Measurements from ENCODE around the gene LPIN1.
"Not testable (repeated sequence)": the region's sequence is repeated elsewhere in the genome, so short reads cannot be mapped to it uniquely, and the experiment has no call there.

Gene LPIN1

GRCh38 chr2:11842336-11842735 lies 95.9 kb downstream of the LPIN1 start:
- peak; percentile 37 for DNase-seq

GRCh38 chr2:11844798-11845197 lies 98.4 kb downstream of the LPIN1 start:
- DNase-seq = not testable (repeated sequence)

- not testable (repeated sequence) for DNase-seq
Measured at GRCh38 chr2:11847935-11848334, 101.5 kb downstream of the LPIN1 start.

- DNase-seq = no peak
Measured at GRCh38 chr2:11850082-11850481, 103.7 kb downstream of the LPIN1 start.

- DNase-seq = no peak
Measured at GRCh38 chr2:11852526-11853196, 106.2 kb downstream of the LPIN1 start.

GRCh38 chr2:11853197-11853588 lies 106.8 kb downstream of the LPIN1 start:
- no peak for DNase-seq

GRCh38 chr2:11855064-11855760 lies 108.8 kb downstream of the LPIN1 start:
- no peak for DNase-seq

GRCh38 chr2:11856095-11856494 lies 109.7 kb downstream of the LPIN1 start:
- DNase-seq = no peak

GRCh38 chr2:11858883-11859282 lies 112.5 kb downstream of the LPIN1 start:
- no peak for DNase-seq

- not testable (repeated sequence) for DNase-seq
Measured at GRCh38 chr2:11859975-11860374, 113.5 kb downstream of the LPIN1 start.

- DNase-seq = no peak
Measured at GRCh38 chr2:11861044-11861443, 114.6 kb downstream of the LPIN1 start.

- DNase-seq = no peak
Measured at GRCh38 chr2:11862049-11862448, 115.6 kb downstream of the LPIN1 start.

- no peak for DNase-seq
Measured at GRCh38 chr2:11863103-11863502, 116.7 kb downstream of the LPIN1 start.

- no peak for DNase-seq
Measured at GRCh38 chr2:11863513-11864328, 117.3 kb downstream of the LPIN1 start.

GRCh38 chr2:11864724-11865123 lies 118.3 kb downstream of the LPIN1 start:
- no peak for DNase-seq

- DNase-seq = no peak
Measured at GRCh38 chr2:11865378-11865777, 118.9 kb downstream of the LPIN1 start.

- no peak for DNase-seq
Measured at GRCh38 chr2:11865805-11866204, 119.4 kb downstream of the LPIN1 start.

- DNase-seq = no peak
Measured at GRCh38 chr2:11866358-11867335, 120.2 kb downstream of the LPIN1 start.

GRCh38 chr2:11867926-11868325 lies 121.5 kb downstream of the LPIN1 start:
- no peak for DNase-seq

GRCh38 chr2:11869391-11869991 lies 123.1 kb downstream of the LPIN1 start:
- no peak for DNase-seq

GRCh38 chr2:11870064-11870463 lies 123.6 kb downstream of the LPIN1 start:
- no peak for DNase-seq

- DNase-seq = no peak
Measured at GRCh38 chr2:11870584-11870983, 124.2 kb downstream of the LPIN1 start.
